Fibroblast of lung (primary cell): Measurements from ENCODE around the gene DRC3. TPM values are rescaled to one million over a fixed set of nuclear protein-coding genes. Genes with fewer than 3 reads are reported as not detected.

ENCODE experiments used
- DNase-seq, 2 donors: peaks; one replicate each; pipeline versions ENCODE4 v3.0.0 to v3.0.0-alpha.2; 2010; ENCODE audit warnings: low read depth in 2 of 2
- H2AFZ ChIP-seq: 2 replicates; pipeline ENCODE4 v1.5.1; 2012; ENCODE audit warnings: low read length, control low read depth, inconsistent platforms
- H3K27ac ChIP-seq: 2 replicates; pipeline ENCODE4 v1.5.1; 2011; ENCODE audit warnings: low read length, control low read depth; ENCODE audit not compliant: insufficient read depth
- H3K27me3 ChIP-seq: 2 replicates; pipeline ENCODE4 v1.5.1; 2011; ENCODE audit warnings: mild to moderate bottlenecking, low read length; ENCODE audit not compliant: control insufficient read depth, insufficient read depth
- H3K36me3 ChIP-seq: 2 replicates; pipeline ENCODE4 v1.5.1; 2011; ENCODE audit warnings: low read length; ENCODE audit not compliant: control insufficient read depth, insufficient read depth
- H3K4me1 ChIP-seq: 2 replicates; pipeline ENCODE4 v1.5.1; 2011; ENCODE audit warnings: low read length; ENCODE audit not compliant: control insufficient read depth, insufficient read depth; ENCODE audit errors: extremely low read depth
- H3K4me2 ChIP-seq: 2 replicates; pipeline ENCODE4 v1.5.1; 2011; ENCODE audit warnings: low read length, control low read depth; ENCODE audit not compliant: insufficient read depth; ENCODE audit errors: extremely low read depth
- H3K4me3 ChIP-seq, 4 experiments: fragments of 200-600 bp in 1 of 4; sonication (generic) in 1 of 4; replicated peaks in 1 of 4; 2 replicates each; pipeline ENCODE4 v1.5.1; 2011 to 2016; ENCODE audit warnings: low read length in 4 of 4, low read depth in 3 of 4, mild to moderate bottlenecking in 3 of 4, control low read depth in 2 of 4, inconsistent platforms in 1 of 4, mixed read lengths in 1 of 4; ENCODE audit not compliant: insufficient read depth in 1 of 4; ENCODE audit errors: control extremely low read depth in 1 of 4
- H3K79me2 ChIP-seq: 2 replicates; pipeline ENCODE4 v1.5.1; 2012; ENCODE audit warnings: mild to moderate bottlenecking, low read length, inconsistent platforms; ENCODE audit not compliant: control insufficient read depth, insufficient read depth
- H3K9ac ChIP-seq: 2 replicates; pipeline ENCODE4 v1.5.1; 2011; ENCODE audit warnings: mild to moderate bottlenecking, low read length, control low read depth; ENCODE audit not compliant: insufficient read depth
- H3K9me3 ChIP-seq: 2 replicates; pipeline ENCODE4 v1.5.1; 2012; ENCODE audit warnings: low read depth, low read length; ENCODE audit not compliant: control insufficient read depth, insufficient read depth
- H4K20me1 ChIP-seq: 2 replicates; pipeline ENCODE4 v1.5.1; 2011; ENCODE audit warnings: low read length; ENCODE audit not compliant: control insufficient read depth, insufficient read depth; ENCODE audit errors: extremely low read depth
- CTCF ChIP-seq, 2 donors: IDR thresholded peaks in 1 of 2; conservative IDR thresholded peaks in 1 of 2; 1 replicate in 1 of 2; 2 replicates in 1 of 2; pipeline ENCODE4 v1.5.1; 2011 to 2012; ENCODE audit warnings: low read length in 2 of 2, control low read depth in 1 of 2, inconsistent platforms in 1 of 2, low read depth in 1 of 2, mild to moderate bottlenecking in 1 of 2
- EZH2 ChIP-seq: IDR thresholded peaks from 2 replicates; pipeline ENCODE4 v1.5.1; 2012; ENCODE audit warnings: low read length, control low read depth, mild to moderate bottlenecking; ENCODE audit errors: missing control alignments
- polyA plus RNA-seq, 2 donors: library from polyadenylated mRNA; depleted of rRNA in 1 of 2; stranded (reverse) in 1 of 2; unstranded in 1 of 2; fragments of >200 nt; gene quantifications; 2 replicates each; pipeline ENCODE4 v1.2.1, GENCODE V29; 2011 to 2012; ENCODE audit warnings: missing spikeins in 1 of 2
- total RNA-seq: library from RNA; depleted of rRNA; stranded (reverse); fragments of >200 nt; gene quantifications from 2 replicates; pipeline ENCODE4 v1.2.1, GENCODE V29; 2014

Gene DRC3
- total and polyA plus RNA-seq, 2 donors (not counting 1 experiment from before 2014, with no cell fraction given) = 0.33 to 0.37 TPM

- Histone ChIP-seq H3K27ac (no peak overlapping the region), H3K4me1 (no peaks in the 10 kb centered on the region), H3K79me2 (no peaks in the 10 kb centered on the region), H2AFZ (no peak overlapping the region), H3K9ac (no peak overlapping the region), H4K20me1 (no peaks in the 10 kb centered on the region), H3K4me3 (no peak overlapping the region), H3K27me3 (no peaks in the 10 kb centered on the region), H3K9me3 (no peaks in the 10 kb centered on the region), H3K36me3 (peaks cover 4% of the 10 kb centered on the region), H3K4me2 (no peak overlapping the region)
- no peak for DNase-seq
- TF ChIP-seq CTCF (conservative IDR thresholded peaks at IDR 0.05 in 1 of 2, IDR thresholded peaks at IDR 0.05 in 1 of 2; ENCODE audit: low read depth in 1 of 2, low read length in 2 of 2) (no peak), EZH2 (no peak)
Measured at GRCh38 chr17:18016426-18016825, 43.8 kb downstream of the DRC3 start.

GRCh38 chr17:18017958-18018357 lies 45.3 kb downstream of the DRC3 start:
- no peaks in the 10 kb centered on the region for H4K20me1 ChIP-seq
- H3K4me2 ChIP-seq = no peak overlapping the region
- H3K9me3 ChIP-seq = no peaks in the 10 kb centered on the region
- H3K79me2 ChIP-seq = no peaks in the 10 kb centered on the region
- H3K4me3 ChIP-seq = no peak overlapping the region
- H3K9ac ChIP-seq = no peak overlapping the region
- peak in 1 of 2 donors; percentile 71 for DNase-seq
- H3K36me3 ChIP-seq = peaks cover 4% of the 10 kb centered on the region
- TF ChIP-seq EZH2 (no peak), CTCF (conservative IDR thresholded peaks at IDR 0.05 in 1 of 2, IDR thresholded peaks at IDR 0.05 in 1 of 2; ENCODE audit: low read depth in 1 of 2, low read length in 2 of 2) (no peak)
- H3K4me1 ChIP-seq = no peaks in the 10 kb centered on the region
- no peak overlapping the region for H3K27ac ChIP-seq
- no peaks in the 10 kb centered on the region for H3K27me3 ChIP-seq
- H2AFZ ChIP-seq = no peak overlapping the region

GRCh38 chr17:18018411-18018921 lies 45.8 kb downstream of the DRC3 start:
- no peak for DNase-seq
- Histone ChIP-seq H3K27me3 (no peaks in the 10 kb centered on the region), H3K27ac (no peak overlapping the region), H3K4me1 (no peaks in the 10 kb centered on the region), H4K20me1 (no peaks in the 10 kb centered on the region), H3K4me2 (no peak overlapping the region), H3K79me2 (no peaks in the 10 kb centered on the region), H3K36me3 (peaks cover 4% of the 10 kb centered on the region), H2AFZ (no peak overlapping the region), H3K9ac (no peak overlapping the region), H3K4me3 (no peak overlapping the region), H3K9me3 (no peaks in the 10 kb centered on the region)
- TF ChIP-seq CTCF (conservative IDR thresholded peaks at IDR 0.05 in 1 of 2, IDR thresholded peaks at IDR 0.05 in 1 of 2; ENCODE audit: low read depth in 1 of 2, low read length in 2 of 2) (no peak), EZH2 (no peak)
